ENCODE data around the gene MAP1LC3B.

MAP1LC3B gene

GRCh38 chr16:87421003-87421912, 29.1 kb downstream of the MAP1LC3B start:
- CTCF ChIA-PET, result interaction anchor here (0.6 kb wide), 1 partner anchor 21 kb away, joined by 6 read pairs; no protein-coding TSS in a partner anchor

GRCh38 chr16:87422106-87422505, 30.0 kb downstream of the MAP1LC3B start:
- DNase-seq (ENCODE audit: extremely low spot score), result no peak
- ChIA-PET CTCF (no interaction called here), POLR2A (no interaction called here)
- TF ChIP-seq SUZ12 (IDR thresholded peaks at IDR 0.05) (no peak), ELF4 (IDR thresholded peaks at IDR 0.05) (no peak), HDGF (IDR thresholded peaks at IDR 0.05; ENCODE audit: borderline replicate concordance) (no peak), BHLHE40 (IDR thresholded peaks at IDR 0.05; ENCODE audit: borderline replicate concordance) (no peak), FOXM1 (IDR thresholded peaks at IDR 0.05; ENCODE audit: borderline replicate concordance) (no peak), PKNOX1 (IDR thresholded peaks at IDR 0.05) (no peak), ZNF384 (IDR thresholded peaks at IDR 0.05) (no peak), FOXA1 (IDR thresholded peaks at IDR 0.05) (no peak), LEF1 (IDR thresholded peaks at IDR 0.05; ENCODE audit: borderline replicate concordance) (no peak), CTBP1 (IDR thresholded peaks at IDR 0.05; ENCODE audit: borderline replicate concordance) (no peak), L3MBTL2 (conservative IDR thresholded peaks at IDR 0.05) (no peak), TARDBP (IDR thresholded peaks at IDR 0.05) (no peak), ARNT (IDR thresholded peaks at IDR 0.05) (no peak), FOXK2 (IDR thresholded peaks at IDR 0.05) (no peak), SP1 (IDR thresholded peaks at IDR 0.05) (no peak), NFRKB (IDR thresholded peaks at IDR 0.05) (no peak)

More at GRCh38 chr16:87421003-87421912, 29.1 kb downstream of the MAP1LC3B start:
- POLR2A ChIA-PET, result no interaction called here
- no peak for TF ChIP-seq TARDBP (IDR thresholded peaks at IDR 0.05)
- no peak for TF ChIP-seq ARNT (IDR thresholded peaks at IDR 0.05)
- TF ChIP-seq HDGF (IDR thresholded peaks at IDR 0.05; ENCODE audit: borderline replicate concordance), result no peak
- TF ChIP-seq SUZ12 (IDR thresholded peaks at IDR 0.05), result no peak
- TF ChIP-seq FOXA1 (IDR thresholded peaks at IDR 0.05), result no peak
- no peak for TF ChIP-seq L3MBTL2 (conservative IDR thresholded peaks at IDR 0.05)
- no peak for TF ChIP-seq PKNOX1 (IDR thresholded peaks at IDR 0.05)
- no peak for TF ChIP-seq NFRKB (IDR thresholded peaks at IDR 0.05)
- no peak for TF ChIP-seq BHLHE40 (IDR thresholded peaks at IDR 0.05; ENCODE audit: borderline replicate concordance)
- no peak for TF ChIP-seq SP1 (IDR thresholded peaks at IDR 0.05)
- no peak for TF ChIP-seq LEF1 (IDR thresholded peaks at IDR 0.05; ENCODE audit: borderline replicate concordance)
- TF ChIP-seq FOXM1 (IDR thresholded peaks at IDR 0.05; ENCODE audit: borderline replicate concordance), result no peak
- TF ChIP-seq CTBP1 (IDR thresholded peaks at IDR 0.05; ENCODE audit: borderline replicate concordance), result no peak
- TF ChIP-seq ELF4 (IDR thresholded peaks at IDR 0.05), result no peak
- no peak for TF ChIP-seq FOXK2 (IDR thresholded peaks at IDR 0.05)
- no peak for DNase-seq (ENCODE audit: extremely low spot score)

- CTCF ChIA-PET, result no interaction called here
These were observed 31.3 kb downstream of the MAP1LC3B start for GRCh38 chr16:87423429-87423828.

GRCh38 chr16:87424266-87424665, 32.1 kb downstream of the MAP1LC3B start:
- DNase-seq (ENCODE audit: extremely low spot score), result no peak
- POLR2A ChIA-PET, result no interaction called here
- no peak for TF ChIP-seq HDGF (IDR thresholded peaks at IDR 0.05; ENCODE audit: borderline replicate concordance)
- no peak for TF ChIP-seq ARNT (IDR thresholded peaks at IDR 0.05)
- TF ChIP-seq FOXA1 (IDR thresholded peaks at IDR 0.05), result no peak
- no peak for TF ChIP-seq TARDBP (IDR thresholded peaks at IDR 0.05)
- no peak for TF ChIP-seq PKNOX1 (IDR thresholded peaks at IDR 0.05)
- no peak for TF ChIP-seq NFRKB (IDR thresholded peaks at IDR 0.05)
- TF ChIP-seq FOXM1 (IDR thresholded peaks at IDR 0.05; ENCODE audit: borderline replicate concordance), result no peak
- TF ChIP-seq ELF4 (IDR thresholded peaks at IDR 0.05), result no peak
- CTCF ChIA-PET, result no interaction called here

More at GRCh38 chr16:87423429-87423828, 31.3 kb downstream of the MAP1LC3B start:
- TF ChIP-seq ELF4 (IDR thresholded peaks at IDR 0.05), result no peak
- TF ChIP-seq FOXK2 (IDR thresholded peaks at IDR 0.05), result no peak
- no peak for TF ChIP-seq FOXA1 (IDR thresholded peaks at IDR 0.05)
- no peak for TF ChIP-seq LEF1 (IDR thresholded peaks at IDR 0.05; ENCODE audit: borderline replicate concordance)
- no peak for TF ChIP-seq BHLHE40 (IDR thresholded peaks at IDR 0.05; ENCODE audit: borderline replicate concordance)
- no peak for TF ChIP-seq SP1 (IDR thresholded peaks at IDR 0.05)
- no peak for TF ChIP-seq CTBP1 (IDR thresholded peaks at IDR 0.05; ENCODE audit: borderline replicate concordance)
- no peak for TF ChIP-seq SUZ12 (IDR thresholded peaks at IDR 0.05)
- TF ChIP-seq L3MBTL2 (conservative IDR thresholded peaks at IDR 0.05), result no peak
- TF ChIP-seq PKNOX1 (IDR thresholded peaks at IDR 0.05), result no peak
- no peak for TF ChIP-seq ZNF384 (IDR thresholded peaks at IDR 0.05)
- TF ChIP-seq HDGF (IDR thresholded peaks at IDR 0.05; ENCODE audit: borderline replicate concordance), result no peak
- no peak for TF ChIP-seq TARDBP (IDR thresholded peaks at IDR 0.05)
- no peak for TF ChIP-seq NFRKB (IDR thresholded peaks at IDR 0.05)
- no peak for TF ChIP-seq ARNT (IDR thresholded peaks at IDR 0.05)
- no peak for TF ChIP-seq FOXM1 (IDR thresholded peaks at IDR 0.05; ENCODE audit: borderline replicate concordance)
- POLR2A ChIA-PET, result interaction anchor here (0.6 kb wide), 1 partner anchor 11 kb away, joined by 3 read pairs; no protein-coding TSS in a partner anchor
- no peak for DNase-seq (ENCODE audit: extremely low spot score)

- ChIA-PET CTCF (no interaction called here), POLR2A (no interaction called here)
- TF ChIP-seq ARNT (IDR thresholded peaks at IDR 0.05), result no peak
- TF ChIP-seq FOXK2 (IDR thresholded peaks at IDR 0.05), result no peak
- TF ChIP-seq BHLHE40 (IDR thresholded peaks at IDR 0.05; ENCODE audit: borderline replicate concordance), result no peak
- no peak for TF ChIP-seq FOXM1 (IDR thresholded peaks at IDR 0.05; ENCODE audit: borderline replicate concordance)
- no peak for TF ChIP-seq CTBP1 (IDR thresholded peaks at IDR 0.05; ENCODE audit: borderline replicate concordance)
- no peak for TF ChIP-seq NFRKB (IDR thresholded peaks at IDR 0.05)
- TF ChIP-seq LEF1 (IDR thresholded peaks at IDR 0.05; ENCODE audit: borderline replicate concordance), result no peak
- no peak for TF ChIP-seq FOXA1 (IDR thresholded peaks at IDR 0.05)
- TF ChIP-seq ZNF384 (IDR thresholded peaks at IDR 0.05), result no peak
- TF ChIP-seq PKNOX1 (IDR thresholded peaks at IDR 0.05), result no peak
- TF ChIP-seq SP1 (IDR thresholded peaks at IDR 0.05), result no peak
- TF ChIP-seq TARDBP (IDR thresholded peaks at IDR 0.05), result no peak
- TF ChIP-seq HDGF (IDR thresholded peaks at IDR 0.05; ENCODE audit: borderline replicate concordance), result no peak
- TF ChIP-seq L3MBTL2 (conservative IDR thresholded peaks at IDR 0.05), result no peak
- no peak for TF ChIP-seq ELF4 (IDR thresholded peaks at IDR 0.05)
- no peak for TF ChIP-seq SUZ12 (IDR thresholded peaks at IDR 0.05)
- no peak for DNase-seq (ENCODE audit: extremely low spot score)
These were observed 33.8 kb downstream of the MAP1LC3B start for GRCh38 chr16:87425941-87426340.
